Left lobe of liver (tissue), 2 donors: Measurements from ENCODE around the gene SHOX. TPM values are rescaled to one million over a fixed set of nuclear protein-coding genes. Genes with fewer than 3 reads are reported as not detected.
"Not testable (repeated sequence)": the region's sequence is repeated elsewhere in the genome, so short reads cannot be mapped to it uniquely, and the experiment has no call there.

Experiments
- ATAC-seq: fragments of 200-7000 bp; cut with Tn5 transposase; one replicate; pipeline ENCODE4 v1.9.1; 2020; ENCODE audit warnings: mild to moderate bottlenecking, moderate library complexity
- DNase-seq: peaks from one replicate; pipeline ENCODE4 v3.0.0-alpha.2; 2020; ENCODE audit warnings: low spot score
- total RNA-seq: library from RNA; stranded (reverse); gene quantifications from one replicate; pipeline ENCODE4 v1.2.1, GENCODE V29; 2021
- donor health status: DM: no; HTN: no; CAD: no; lungs with moderate emphysema.
- donor health status: DM: no; HTN: yes; CAD: no.

Gene SHOX
- total RNA-seq, 1 donor from 2014 or later, result not detected

DNA sequence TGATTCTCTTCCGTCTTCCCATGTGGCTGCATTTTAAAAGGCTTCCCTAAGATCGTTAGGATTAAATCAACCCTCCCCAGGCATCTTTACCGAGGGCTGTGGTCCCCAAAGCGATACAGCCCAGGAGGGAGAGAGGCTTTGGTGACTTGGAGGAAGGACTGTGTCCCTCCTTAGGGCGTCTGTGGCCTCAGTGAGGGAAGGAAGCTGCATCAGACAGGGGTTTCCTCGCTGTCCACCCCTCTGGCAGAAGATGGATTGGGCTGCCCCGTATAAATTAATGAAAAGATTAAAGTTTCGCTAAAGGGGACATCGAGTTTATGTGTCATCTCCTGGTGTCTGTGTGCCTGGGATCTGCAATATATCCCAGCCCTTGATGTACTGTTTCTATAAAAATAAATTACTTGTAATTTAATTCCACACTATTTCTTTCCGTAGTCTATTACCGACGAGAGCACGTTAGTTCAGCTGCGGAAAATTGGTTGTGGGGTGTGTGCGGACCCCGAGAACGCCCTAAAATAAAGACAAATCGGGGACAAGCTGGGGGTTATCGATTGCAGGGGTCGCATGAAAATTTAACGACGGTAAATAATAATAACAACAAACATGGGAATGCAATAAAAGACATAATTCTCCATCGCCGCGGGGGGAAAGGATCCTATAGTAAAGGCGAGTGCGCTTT is 6.5 kb downstream of the SHOX start:
- DNase-seq, result no peak
- ATAC-seq, result no peak

DNA sequence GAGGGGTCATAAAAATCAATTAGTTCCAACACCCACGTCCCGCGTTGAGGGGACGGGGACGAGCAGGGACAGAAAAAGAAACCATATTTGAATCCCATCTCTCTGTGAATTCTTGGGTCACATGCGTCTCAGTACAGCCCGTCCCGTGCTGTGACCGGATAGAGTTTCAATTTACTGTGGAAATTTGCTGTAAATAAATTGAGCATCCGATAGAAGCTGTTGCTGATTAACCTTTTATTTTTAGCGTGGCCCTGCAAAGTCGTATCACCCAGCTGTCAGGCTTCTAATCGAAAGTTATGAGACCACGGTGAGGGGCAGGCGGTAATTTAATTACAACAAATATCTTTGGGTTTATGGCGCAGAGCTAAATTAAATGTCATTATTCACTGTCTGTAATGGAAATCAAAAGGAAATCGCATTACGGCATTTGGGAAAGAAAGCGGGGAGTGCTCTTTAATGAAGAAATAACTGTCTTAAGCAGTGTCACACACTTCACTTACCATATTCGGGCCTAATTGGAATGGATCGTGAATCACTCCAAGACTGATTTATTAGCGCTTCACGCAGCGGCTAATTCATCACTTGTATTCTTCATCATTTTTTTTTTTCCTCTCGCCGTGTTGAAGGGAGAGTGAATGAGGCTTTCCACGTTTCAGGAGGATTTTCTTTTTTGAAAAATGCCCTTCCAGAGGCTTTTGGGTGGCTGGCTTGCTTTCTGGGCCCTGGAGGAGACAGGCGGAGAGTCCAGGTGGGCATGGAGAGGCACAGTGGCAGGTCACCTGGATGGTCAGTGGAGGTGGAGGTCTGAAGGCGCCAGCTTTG is 7.3 kb downstream of the SHOX start:
- no peak for ATAC-seq

DNA sequence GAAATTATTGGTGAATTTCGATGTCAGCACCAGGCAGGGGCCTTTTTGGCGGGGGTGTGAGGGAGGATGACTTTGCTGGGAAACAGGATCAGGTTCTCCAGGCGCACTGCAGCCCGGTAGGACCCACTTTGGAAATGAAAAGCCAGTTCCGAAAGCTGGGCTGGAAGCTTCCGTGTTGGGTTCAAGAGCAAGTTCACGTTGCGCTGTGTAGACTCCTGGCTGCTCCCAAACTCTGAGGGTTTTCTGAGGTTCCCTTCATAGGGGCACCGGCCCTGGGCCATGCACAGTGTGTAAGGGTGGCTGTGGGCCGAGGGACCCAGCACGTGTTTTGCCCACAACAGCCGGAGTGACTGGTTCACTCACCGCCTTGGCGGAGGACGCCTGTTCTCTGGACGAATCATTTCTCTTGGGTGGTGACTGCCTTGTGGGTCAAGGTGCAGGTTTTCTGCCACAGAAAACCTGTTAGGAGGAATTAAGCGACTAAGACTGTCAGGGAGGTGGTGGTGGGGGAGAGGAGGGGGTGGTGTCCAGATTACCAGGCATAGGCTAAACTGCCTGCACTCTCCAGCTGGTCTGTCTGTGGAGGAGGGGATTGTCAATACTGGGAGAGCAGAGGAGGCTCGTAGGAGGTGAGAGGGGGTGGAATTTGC is 8.0 kb downstream of the SHOX start:
- ATAC-seq, result no peak
- no peak for DNase-seq

More for the DNA sequence above, 7.3 kb downstream of the SHOX start:
- no peak for DNase-seq

DNA sequence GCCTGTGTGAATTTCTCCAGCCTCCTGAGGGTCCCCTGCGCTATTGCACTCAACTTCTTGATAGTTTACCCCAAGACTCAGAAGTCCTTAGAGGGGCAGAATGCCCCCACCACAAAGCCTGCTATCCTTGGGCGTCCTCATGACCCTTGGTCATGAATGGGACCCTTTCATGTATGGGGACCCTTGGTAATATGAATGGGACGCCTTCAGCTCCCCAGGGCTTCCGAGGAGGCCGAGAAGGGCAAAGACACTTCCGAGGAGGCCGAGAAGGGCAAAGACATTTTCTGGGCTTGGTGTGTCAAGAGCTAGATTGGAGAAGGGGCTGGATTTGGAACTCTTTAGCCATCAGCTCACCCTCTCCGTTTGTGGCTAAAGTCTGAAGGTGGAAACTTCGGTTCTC is 8.6 kb downstream of the SHOX start:
- no peak for ATAC-seq
- DNase-seq, result no peak

DNA sequence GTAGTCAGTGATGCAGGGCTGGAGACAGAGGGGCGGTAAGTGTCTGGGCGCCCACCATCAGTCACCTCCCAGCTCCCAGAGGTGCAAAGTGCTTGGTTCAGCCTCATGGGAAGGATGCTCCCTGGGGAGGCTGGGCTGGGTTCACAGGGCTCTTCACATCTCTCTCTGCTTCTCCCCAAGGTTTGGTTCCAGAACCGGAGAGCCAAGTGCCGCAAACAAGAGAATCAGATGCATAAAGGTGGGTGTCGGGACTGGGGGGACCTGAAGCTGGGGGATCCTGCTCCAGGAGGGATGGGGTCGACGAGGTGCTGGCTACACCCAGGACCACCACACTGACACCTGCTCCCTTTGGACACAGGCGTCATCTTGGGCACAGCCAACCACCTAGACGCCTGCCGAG is 10.1 kb downstream of the SHOX start:
- DNase-seq (no peak), ATAC-seq (no peak)

DNA sequence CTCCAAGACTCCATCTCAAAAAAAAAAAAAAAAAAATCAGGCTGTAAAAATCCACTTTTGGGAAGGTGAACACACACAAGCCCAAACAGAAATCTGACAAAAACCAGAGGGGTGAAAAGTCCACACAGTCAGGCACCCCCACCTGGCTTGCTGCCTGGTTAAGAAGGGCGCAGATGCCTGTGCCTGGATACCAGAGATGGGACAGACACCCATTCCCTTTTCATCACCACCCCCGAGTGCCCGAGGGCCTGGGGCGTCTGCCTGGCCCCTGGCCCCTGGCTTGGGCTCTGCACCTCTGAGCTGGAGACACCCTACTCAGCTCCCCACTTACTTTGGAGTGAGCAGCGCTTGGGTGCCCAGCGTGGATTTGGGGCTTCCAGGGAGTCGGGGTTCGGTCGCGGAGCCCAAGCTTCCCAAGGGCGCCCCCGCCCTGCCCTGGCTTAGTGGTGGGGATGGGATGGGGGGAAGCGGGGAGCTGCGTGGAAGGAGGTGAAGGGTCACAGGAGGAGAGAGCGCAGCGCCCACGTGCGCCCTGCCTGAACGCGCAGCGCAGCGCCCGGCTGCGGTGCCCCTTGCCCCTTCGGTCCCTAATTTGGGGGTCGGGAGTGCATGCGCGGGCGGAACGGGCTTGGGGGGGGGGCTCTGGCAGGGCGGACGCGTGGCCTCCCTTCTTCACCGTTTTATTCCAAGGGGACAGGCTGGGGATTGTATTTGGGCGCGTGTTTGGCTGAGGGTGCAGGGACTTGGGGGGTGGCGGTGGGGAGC is 11.3 kb downstream of the SHOX start:
- ATAC-seq (no peak), DNase-seq (no peak)

DNA sequence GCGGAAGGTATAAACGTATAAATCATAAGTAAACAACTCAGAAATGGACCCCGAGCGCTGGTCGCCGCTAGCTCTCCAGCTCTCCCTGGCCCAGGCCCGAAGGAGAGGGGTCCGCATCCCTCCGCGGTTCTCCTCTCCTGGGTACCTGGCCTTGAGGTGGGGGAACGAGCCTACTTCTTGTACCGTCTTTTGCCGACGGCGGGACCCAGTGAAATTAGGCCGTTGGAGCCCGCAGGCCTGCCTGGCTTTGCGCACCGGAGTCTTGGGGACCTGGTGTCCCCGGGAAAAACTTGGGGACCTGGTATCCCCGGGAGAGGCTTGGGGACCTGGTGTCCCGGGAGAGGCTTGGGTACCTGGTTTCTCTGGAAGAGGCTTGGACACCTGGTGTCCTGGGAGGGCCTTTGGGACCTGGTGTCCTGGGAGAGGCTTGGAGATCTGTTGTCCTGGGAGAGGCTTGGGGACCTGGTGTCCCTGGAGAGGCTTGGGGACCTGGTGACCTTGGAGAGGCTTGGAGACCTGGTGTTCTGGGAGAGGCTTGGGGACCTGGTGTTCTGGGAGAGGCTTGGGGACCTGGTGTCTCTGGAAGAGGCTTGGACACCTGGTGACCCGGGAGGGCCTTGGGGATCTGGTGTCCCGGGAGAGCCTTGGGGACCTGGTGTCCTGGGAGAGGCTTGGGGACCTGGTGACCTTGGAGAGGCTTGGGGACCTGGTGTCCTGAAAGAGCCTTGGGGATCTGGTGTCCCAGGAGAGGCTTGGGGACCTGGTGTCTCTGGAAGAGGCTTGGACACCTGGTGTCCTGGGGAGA is 12.0 kb downstream of the SHOX start:
- ATAC-seq, result no peak

DNA sequence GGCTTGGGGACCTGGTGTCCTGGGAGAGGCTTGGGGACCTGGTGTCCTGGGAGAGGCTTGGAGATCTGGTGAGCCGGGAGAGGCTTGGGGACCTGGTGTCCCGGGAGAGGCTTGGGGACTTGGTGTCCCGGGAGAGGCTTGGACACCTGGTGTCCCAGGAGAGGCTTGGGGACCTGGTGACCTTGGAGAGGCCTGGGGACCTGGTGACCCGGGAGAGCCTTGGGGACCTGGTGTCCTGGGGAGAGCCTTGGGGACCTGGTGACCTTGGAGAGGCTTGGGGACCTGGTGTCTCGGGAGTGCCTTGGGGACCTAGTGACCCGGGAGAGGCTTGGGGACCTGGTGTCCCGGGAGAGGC is 12.6 kb downstream of the SHOX start:
- DNase-seq (no peak), ATAC-seq (no peak)

More for the DNA sequence above, 12.0 kb downstream of the SHOX start:
- no peak for DNase-seq

DNA sequence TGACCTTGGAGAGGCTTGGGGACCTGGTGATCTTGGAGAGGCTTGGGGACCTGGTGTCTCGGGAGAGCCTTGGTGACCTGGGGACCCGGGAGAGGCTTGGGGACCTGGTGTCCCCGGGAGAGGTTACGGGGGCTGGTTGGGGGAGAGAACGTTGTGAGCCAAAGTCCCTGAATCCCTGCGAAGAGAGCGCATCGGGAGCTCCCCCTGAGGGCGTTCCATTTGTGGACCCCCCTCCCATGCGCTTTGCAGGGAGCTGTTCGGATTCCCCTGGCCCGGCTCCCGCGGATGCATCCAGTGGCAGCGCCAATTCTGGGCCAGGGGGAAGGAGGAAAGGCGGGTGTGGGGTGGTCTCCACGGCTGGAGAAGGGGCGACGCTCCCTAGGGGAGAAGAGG is 13.3 kb downstream of the SHOX start:
- DNase-seq (no peak), ATAC-seq (no peak)

DNA sequence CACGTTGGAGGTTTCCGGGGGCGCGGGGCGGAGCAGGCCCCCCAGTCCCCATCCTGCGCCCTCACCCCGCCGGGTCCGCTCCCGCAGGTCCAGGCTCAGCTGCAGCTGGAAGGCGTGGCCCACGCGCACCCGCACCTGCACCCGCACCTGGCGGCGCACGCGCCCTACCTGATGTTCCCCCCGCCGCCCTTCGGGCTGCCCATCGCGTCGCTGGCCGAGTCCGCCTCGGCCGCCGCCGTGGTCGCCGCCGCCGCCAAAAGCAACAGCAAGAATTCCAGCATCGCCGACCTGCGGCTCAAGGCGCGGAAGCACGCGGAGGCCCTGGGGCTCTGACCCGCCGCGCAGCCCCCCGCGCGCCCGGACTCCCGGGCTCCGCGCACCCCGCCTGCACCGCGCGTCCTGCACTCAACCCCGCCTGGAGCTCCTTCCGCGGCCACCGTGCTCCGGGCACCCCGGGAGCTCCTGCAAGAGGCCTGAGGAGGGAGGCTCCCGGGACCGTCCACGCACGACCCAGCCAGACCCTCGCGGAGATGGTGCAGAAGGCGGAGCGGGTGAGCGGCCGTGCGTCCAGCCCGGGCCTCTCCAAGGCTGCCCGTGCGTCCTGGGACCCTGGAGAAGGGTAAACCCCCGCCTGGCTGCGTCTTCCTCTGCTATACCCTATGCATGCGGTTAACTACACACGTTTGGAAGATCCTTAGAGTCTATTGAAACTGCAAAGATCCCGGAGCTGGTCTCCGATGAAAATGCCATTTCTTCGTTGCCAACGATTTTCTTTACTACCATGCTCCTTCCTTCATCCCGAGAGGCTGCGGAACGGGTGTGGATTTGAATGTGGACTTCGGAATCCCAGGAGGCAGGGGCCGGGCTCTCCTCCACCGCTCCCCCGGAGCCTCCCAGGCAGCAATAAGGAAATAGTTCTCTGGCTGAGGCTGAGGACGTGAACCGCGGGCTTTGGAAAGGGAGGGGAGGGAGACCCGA is 14.0 kb downstream of the SHOX start:
- ATAC-seq (no peak), DNase-seq (no peak)

DNA sequence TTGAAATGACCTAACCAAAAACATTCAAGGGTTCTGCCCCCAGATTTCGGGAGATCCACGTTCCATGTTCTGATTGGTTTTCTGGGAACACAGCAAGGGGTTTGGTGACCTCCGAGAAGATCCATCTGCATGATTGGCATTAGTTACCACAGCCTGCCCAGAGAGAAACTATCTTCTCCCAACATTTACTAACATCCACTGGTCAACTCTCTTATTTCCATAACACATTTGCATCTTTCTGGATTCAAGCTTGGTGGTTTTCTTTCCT is 15.6 kb downstream of the SHOX start:
- ATAC-seq (no peak), DNase-seq (no peak)

DNA sequence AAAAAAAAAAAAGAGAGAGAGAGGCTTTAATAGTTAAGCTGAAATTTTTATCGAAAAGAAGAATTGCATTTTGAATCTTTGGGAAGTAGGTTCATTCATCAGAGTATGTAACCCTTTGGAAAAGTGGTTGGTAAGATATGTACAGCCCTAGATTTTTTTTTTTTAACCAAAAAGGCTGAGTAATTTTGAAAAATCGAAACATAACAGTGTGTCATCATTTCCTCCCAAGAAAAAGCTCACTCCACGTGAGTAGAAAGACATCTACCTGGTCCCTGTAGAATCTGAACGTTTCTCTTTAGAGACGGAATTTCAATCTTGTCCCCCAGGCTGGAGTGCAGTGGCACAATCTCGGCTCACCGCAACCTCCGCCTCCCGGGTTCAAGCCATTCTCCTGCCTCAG is 16.2 kb downstream of the SHOX start:
- DNase-seq, result no peak
- ATAC-seq, result no peak

DNA sequence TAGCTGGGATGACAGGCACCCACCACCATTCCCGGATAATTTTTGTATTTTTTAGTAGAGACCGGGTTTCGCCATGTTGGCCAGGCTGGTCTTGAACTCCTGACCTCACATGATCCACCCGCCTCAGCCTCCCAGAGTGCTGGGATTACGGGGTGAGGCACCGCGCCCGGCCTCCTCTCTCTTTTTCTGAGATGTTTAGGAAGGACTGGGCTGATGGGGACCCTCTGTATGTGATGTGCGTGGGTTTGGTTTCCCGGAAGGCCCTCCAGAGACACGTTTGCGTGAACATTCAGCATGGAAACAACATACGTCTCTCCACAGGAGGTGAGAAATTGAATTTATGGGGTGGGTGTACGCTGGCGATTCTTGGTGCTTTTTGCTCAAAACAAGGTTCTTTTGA is 18.6 kb downstream of the SHOX start:
- peak; percentile 30 for DNase-seq

DNA sequence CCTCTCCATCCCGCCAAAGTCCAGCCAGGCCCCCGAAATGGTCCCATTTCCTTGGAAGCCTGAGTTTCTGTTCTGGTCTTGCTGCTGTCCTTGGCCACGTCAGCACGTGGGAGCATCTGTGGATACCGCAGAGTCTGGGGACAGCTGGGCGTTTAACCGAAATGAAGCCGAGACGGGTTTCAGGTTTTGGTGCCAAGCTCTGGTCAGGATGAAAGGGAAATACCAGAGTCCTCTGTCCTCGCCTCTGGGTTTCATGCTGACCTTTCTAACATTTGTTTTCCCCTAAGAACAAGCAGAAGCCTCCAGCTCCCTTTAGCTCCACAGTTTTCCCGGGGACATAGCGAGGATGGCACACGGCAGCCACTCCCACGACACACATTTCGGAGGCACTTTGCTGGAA is 19.7 kb downstream of the SHOX start:
- DNase-seq, result peak; percentile 30
- ATAC-seq, result no peak

More for the DNA sequence above, 18.6 kb downstream of the SHOX start:
- ATAC-seq, result no peak

DNA sequence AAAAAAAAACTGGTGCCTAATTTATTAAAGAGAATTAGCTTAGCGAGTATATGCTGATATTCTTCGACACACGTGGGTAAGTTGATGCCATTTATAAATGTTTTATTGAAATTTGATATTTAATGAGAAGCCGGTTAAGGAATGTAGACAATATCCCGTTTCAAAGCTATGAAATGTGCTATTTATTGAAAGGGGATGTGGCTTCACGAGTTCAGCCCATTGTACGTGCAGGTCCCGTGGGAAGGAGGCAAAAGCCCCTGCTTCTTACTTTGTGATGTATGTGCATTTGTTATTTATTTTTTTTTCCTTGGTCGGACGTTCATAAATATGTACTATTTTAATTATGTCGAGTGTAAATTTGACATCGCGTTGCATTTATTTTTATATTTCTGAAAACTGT is 20.2 kb downstream of the SHOX start:
- no peak for ATAC-seq
- DNase-seq, result no peak

DNA sequence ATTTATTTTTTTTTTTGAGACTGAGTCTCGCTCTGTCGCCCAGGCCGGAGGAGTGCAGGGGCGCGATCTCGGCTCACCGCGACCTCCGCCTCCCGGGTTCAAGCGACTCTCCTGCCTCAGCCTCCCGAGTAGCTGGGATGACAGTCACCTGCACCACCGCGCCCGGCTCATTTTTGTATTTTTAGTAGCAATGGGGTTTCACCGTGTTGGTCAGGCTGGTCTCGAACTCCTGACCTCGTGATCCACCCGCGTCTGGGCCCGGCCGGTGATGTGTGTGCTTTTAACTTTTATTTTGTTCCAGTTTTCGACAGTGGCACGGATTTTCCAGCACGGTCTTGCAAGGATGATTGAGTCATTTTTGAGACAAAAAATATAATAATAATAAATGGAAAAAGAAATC is 21.3 kb downstream of the SHOX start:
- not testable (repeated sequence) for ATAC-seq, DNase-seq

DNA sequence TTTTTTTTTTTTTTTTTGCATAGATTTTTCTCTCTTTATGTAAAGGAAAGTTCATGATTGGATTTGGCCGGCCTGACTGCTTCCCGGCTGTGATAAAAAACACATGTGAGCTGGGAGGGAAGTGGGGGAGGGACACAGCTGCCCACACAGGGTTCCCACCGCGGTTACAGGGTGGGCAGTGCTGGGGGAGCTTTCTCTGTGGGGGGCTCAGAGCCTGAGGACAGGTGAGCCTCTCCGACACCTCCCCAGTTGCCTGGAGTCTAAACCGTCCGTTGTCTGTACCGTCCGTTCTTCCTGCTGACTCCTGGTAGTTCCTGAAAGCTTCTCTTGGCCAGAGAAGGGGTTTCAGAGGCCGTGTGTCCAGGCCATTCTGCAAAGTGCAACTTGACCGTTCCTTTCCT is 21.8 kb downstream of the SHOX start:
- DNase-seq (no peak), ATAC-seq (no peak)

DNA sequence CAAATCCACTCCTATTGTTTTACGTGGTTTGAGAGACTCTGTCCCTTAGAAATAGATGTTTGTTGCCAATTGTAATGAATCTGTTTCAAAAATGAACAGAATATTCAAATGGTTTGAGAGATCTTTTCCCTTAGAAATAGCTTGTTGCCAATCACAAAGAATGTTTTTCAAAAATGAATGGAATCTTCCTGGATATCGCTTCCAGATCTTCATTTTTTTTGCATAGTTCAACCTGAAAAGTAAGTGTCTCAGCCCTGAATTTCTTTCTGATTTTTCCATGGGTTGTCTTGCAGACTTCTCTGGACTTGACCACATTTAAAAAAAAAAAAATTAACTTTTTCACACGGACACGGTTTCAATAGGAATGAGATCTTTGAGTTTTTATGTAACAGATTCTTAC is 22.7 kb downstream of the SHOX start:
- DNase-seq (no peak), ATAC-seq (no peak)

DNA sequence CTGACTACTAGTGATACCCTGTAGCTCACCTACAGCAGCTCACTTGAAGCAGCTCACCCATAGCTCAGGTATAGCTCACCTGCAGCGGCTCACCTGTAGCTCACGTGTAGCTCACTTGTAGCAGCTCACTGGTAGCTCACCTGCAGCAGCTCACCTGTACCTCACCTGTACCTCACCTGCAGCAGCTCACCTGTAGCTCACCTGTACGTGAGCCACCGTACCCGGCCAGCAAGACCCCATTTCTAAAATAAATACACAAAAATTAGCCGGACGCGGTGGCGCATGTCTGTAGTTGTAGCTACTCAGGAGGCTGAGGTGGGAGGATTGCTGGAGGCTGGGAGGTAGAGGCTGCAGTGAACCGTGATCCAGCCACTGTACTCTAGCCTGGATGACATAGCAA is 30.6 kb downstream of the SHOX start:
- ATAC-seq, result no peak
- DNase-seq, result no peak

DNA sequence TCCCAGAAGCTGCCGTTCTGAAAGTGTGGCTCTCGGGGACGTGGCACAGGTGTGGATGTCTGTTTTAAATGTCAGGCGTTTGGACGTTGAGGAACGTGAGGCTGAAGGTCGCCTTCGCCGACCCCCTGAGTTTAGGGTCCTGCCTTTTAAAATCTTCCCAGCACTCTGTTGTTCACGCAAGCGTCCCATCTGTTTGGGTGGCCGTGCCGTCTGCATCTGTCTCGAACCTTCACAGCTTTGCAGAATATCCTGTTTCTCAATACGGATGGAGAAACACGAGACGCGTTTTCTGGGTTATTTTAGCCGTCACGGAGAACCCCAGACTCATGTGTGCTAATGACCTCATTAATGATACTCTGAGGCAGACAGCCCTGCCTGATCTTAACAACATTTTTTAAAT is 31.5 kb downstream of the SHOX start:
- no peak for ATAC-seq
- DNase-seq, result no peak
